ENCODE measurements around the gene TM9SF4. TPM values are rescaled to one million over a fixed set of nuclear protein-coding genes. Genes with fewer than 3 reads are reported as not detected.

Gene TM9SF4
- total and polyA plus RNA-seq, 2 of the 8 experiments (the other 6 are each of a cell fraction or from before 2014, with no cell fraction given): 38.4 to 68.7 TPM

DNA sequence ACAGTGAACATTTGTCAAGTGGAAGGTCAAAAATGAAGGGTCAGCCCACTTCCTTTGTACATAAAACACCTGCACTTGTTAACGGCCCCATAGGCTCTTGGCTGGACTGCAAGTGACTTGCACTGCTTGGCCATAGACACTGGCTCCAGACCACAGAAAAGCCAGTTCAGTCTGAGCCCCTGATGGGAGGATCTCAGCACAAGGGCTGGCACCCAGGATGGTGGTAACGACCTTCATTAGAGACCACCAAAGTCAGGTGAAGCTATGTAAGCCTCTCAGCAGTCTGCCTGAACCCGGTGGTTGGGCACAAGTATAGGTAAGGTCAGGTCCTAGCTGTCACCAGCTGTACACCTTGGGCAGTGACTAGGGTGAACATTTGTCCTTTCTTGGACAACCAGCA, 81.9 kb downstream of the TM9SF4 start (continued):
- TF ChIP-seq SAP30 (IDR thresholded peaks at IDR 0.05; ENCODE audit: insufficient read depth, insufficient replicate concordance, low read length): no peak
- TF ChIP-seq POLR2AphosphoS5 (IDR thresholded peaks at IDR 0.05; ENCODE audit: low read depth, low read length): no peak
- TF ChIP-seq KDM5A (IDR thresholded peaks at IDR 0.05; ENCODE audit: low read length): no peak
- no peak for TF ChIP-seq TCF12 (IDR thresholded peaks at IDR 0.05; ENCODE audit: low read depth, low read length)
- TF ChIP-seq SP1 (IDR thresholded peaks at IDR 0.05; ENCODE audit: low read depth, low read length): no peak
- TF ChIP-seq EGR1 (IDR thresholded peaks at IDR 0.05; ENCODE audit: borderline replicate concordance, low read depth, low read length): no peak

All from H1 (cell line).